Endothelial cell of umbilical vein (primary cell): ENCODE data around the gene ERBIN. TPM values are rescaled to one million over a fixed set of nuclear protein-coding genes. Genes with fewer than 3 reads are reported as not detected.

Experiments
- BruUV-seq: library from RNA; stranded (reverse); fragments of 400-500 nt; replicated peaks from 2 replicates; lab custom pipeline; 2021; lab: Mats Ljungman, UMichigan
- CTCF ChIA-PET: fragments of 300-600, 350-600 bp; sonication (Branson Sonifier 250); formaldehyde crosslinking; loops from one replicate; lab custom pipeline; 2021; ENCODE audit warnings: antibody characterized with exemption, inconsistent platforms; lab: Charles Lee
- POLR2A ChIA-PET: fragments of 300-600, 350-600 bp; sonication (Branson Sonifier 250); formaldehyde crosslinking; loops from one replicate; lab custom pipeline; 2021; ENCODE audit warnings: antibody characterized with exemption, inconsistent platforms; lab: Charles Lee
- DNase-seq: peaks from one replicate; pipeline ENCODE4 v3.0.0-alpha.2; 2011; ENCODE audit warnings: low read depth, low spot score
- FAIRE-seq: peaks from 2 replicates; lab custom pipeline; 2011; peaks lifted over from hg19 to GRCh38; lab: Jason Lieb, UNC
- H2AFZ ChIP-seq: 2 replicates; pipeline ENCODE4 v1.6.0; 2012; ENCODE audit warnings: low read depth, low read length, control low read depth, inconsistent platforms
- H3K27ac ChIP-seq: 2 replicates; pipeline ENCODE4 v1.5.1; 2011; ENCODE audit warnings: low read depth, mild to moderate bottlenecking, control low read depth, low read length, moderate library complexity; ENCODE audit not compliant: insufficient read depth
- H3K27me3 ChIP-seq, 2 experiments: 2 replicates each; pipeline versions ENCODE4 v1.6.0 to v1.6.1; 2011; ENCODE audit warnings: low read length in 2 of 2, mixed read lengths in 1 of 2; ENCODE audit not compliant: control insufficient read depth in 2 of 2, insufficient read depth in 2 of 2
- H3K36me3 ChIP-seq, 2 experiments: 2 replicates in 1 of 2; 3 replicates in 1 of 2; pipeline ENCODE4 v1.5.1; 2011; ENCODE audit warnings: low read length in 2 of 2, mild to moderate bottlenecking in 1 of 2, moderate library complexity in 1 of 2; ENCODE audit not compliant: control insufficient read depth in 2 of 2, insufficient read depth in 2 of 2; ENCODE audit errors: extremely low read depth in 1 of 2
- H3K4me1 ChIP-seq: 3 replicates; pipeline ENCODE4 v1.5.1; 2011; ENCODE audit warnings: mild to moderate bottlenecking, low read length; ENCODE audit not compliant: control insufficient read depth, insufficient read depth; ENCODE audit errors: extremely low read depth
- H3K4me2 ChIP-seq: 2 replicates; pipeline ENCODE4 v1.6.1; 2011; ENCODE audit warnings: low read length, control low read depth, mixed read lengths; ENCODE audit not compliant: insufficient read depth
- H3K4me3 ChIP-seq, 3 experiments: fragments of 200-600 bp in 1 of 3; sonication (generic), shearing (Covaris generic) in 1 of 3; replicated peaks in 1 of 3; 2 replicates each; pipeline ENCODE4 v1.5.1; 2011 to 2016; ENCODE audit warnings: control low read depth in 3 of 3, low read length in 3 of 3, mild to moderate bottlenecking in 2 of 3, inconsistent platforms in 1 of 3, low read depth in 1 of 3, moderate library complexity in 1 of 3; ENCODE audit not compliant: insufficient read depth in 1 of 3
- H3K79me2 ChIP-seq: 2 replicates; pipeline ENCODE4 v1.6.0; 2012; ENCODE audit warnings: low read length, inconsistent platforms; ENCODE audit not compliant: control insufficient read depth, insufficient read depth
- H3K9ac ChIP-seq: replicated peaks from 2 replicates; pipeline ENCODE3; 2011; ENCODE audit warnings: low read length, control low read depth; ENCODE audit not compliant: insufficient read depth; ENCODE audit errors: extremely low read depth
- H3K9me1 ChIP-seq: replicated peaks from 3 replicates; pipeline ENCODE4 v1.6.0; 2011; ENCODE audit warnings: mild to moderate bottlenecking, low read length; ENCODE audit not compliant: control insufficient read depth, insufficient read depth; ENCODE audit errors: extremely low read depth
- H3K9me3 ChIP-seq: replicated peaks from 2 replicates; pipeline ENCODE4 v1.5.1; 2012; ENCODE audit warnings: low read length, inconsistent platforms; ENCODE audit not compliant: control insufficient read depth, insufficient read depth
- H4K20me1 ChIP-seq: replicated peaks from 2 replicates; pipeline ENCODE3; 2011; ENCODE audit warnings: mild to moderate bottlenecking, low read length; ENCODE audit not compliant: control insufficient read depth, insufficient read depth; ENCODE audit errors: extremely low read depth
- EZH2 ChIP-seq: IDR thresholded peaks from 2 replicates; pipeline ENCODE4 v1.6.1; 2012; ENCODE audit warnings: borderline replicate concordance, low read depth, mild to moderate bottlenecking, moderate library complexity, low read length, inconsistent platforms; ENCODE audit not compliant: severe bottlenecking
- FOS ChIP-seq: IDR thresholded peaks from 2 replicates; pipeline ENCODE4 v1.6.1; 2011; ENCODE audit warnings: mild to moderate bottlenecking, low read length, moderate library complexity, borderline replicate concordance; ENCODE audit not compliant: insufficient read depth
- GATA2 ChIP-seq: IDR thresholded peaks from 2 replicates; pipeline ENCODE4 v1.7.0; 2011; ENCODE audit warnings: low read depth, mild to moderate bottlenecking, moderate library complexity, mixed read lengths, low read length; ENCODE audit not compliant: insufficient read length, insufficient read depth
- JUN ChIP-seq: IDR thresholded peaks from 2 replicates; pipeline ENCODE4 v1.6.1; 2011; ENCODE audit warnings: borderline replicate concordance, low read depth; ENCODE audit not compliant: insufficient read length, insufficient read depth
- MYC ChIP-seq: IDR thresholded peaks from one replicate; pipeline ENCODE4 v1.6.1; 2011; ENCODE audit warnings: mild to moderate bottlenecking, low read depth, low read length
- POLR2A ChIP-seq: IDR thresholded peaks from 2 replicates; pipeline ENCODE4 v1.6.1; 2012; ENCODE audit warnings: low read depth, mild to moderate bottlenecking, control low read depth, low read length
- POLR2AphosphoS5 ChIP-seq: IDR thresholded peaks from 2 replicates; pipeline ENCODE4 v1.6.1; 2012; ENCODE audit warnings: low read depth, mild to moderate bottlenecking, control low read depth, low read length, moderate library complexity; ENCODE audit not compliant: insufficient read depth
- dilution Hi-C: fragments of 300-500 bp; cut with MboI; formaldehyde crosslinking; loops from one replicate; pipeline ENCODE4 v1.15.0; 2019; ENCODE audit warnings: low sequenced_read_pairs; ENCODE audit not compliant: extremely low pct_ligation_motif_present
- intact Hi-C: fragments of 100-400 bp; cut with micrococcal nuclease; formaldehyde crosslinking; loops from one replicate; pipeline ENCODE4 v1.10.0; 2022
- polyA plus RNA-seq, 4 experiments: library from polyadenylated mRNA; depleted of rRNA in 3 of 4; stranded (reverse) in 3 of 4; unstranded in 1 of 4; fragments of >200 nt; gene quantifications; 2 replicates each; pipeline versions ENCODE4 v1.2.1 to v1.2.3, GENCODE V29; 2011 to 2012; ENCODE audit warnings: missing spikeins in 1 of 4
- total RNA-seq: library from RNA; stranded (reverse); gene quantifications from 2 replicates; pipeline ENCODE4 v1.2.3, GENCODE V29; 2021
- TF ChIP-seq, protein P1 (sequence below), 2 donors: IDR thresholded peaks; 1 replicate in 1 of 2; 2 replicates in 1 of 2; pipeline ENCODE4 v1.5.1; 2011; ENCODE audit warnings: low read length in 2 of 2, mild to moderate bottlenecking in 2 of 2, moderate library complexity in 2 of 2, control low read depth in 1 of 2, inconsistent platforms in 1 of 2, low read depth in 1 of 2; ENCODE audit not compliant: insufficient read depth in 1 of 2; ENCODE audit errors: extremely low read depth in 1 of 2
- TF ChIP-seq, protein P2 (sequence below): IDR thresholded peaks from 2 replicates; pipeline ENCODE4 v1.6.1; 2011; ENCODE audit not compliant: insufficient read depth, insufficient read length

The ERBIN gene
- total and polyA plus RNA-seq, 2 donors (not counting 3 experiments of a cell fraction or from before 2014, with no cell fraction given), result 8.1 to 55.6 TPM

- Histone ChIP-seq H3K4me1 (no peaks in the 10 kb centered on the region), H3K79me2 (no peaks in the 10 kb centered on the region), H3K27me3 (no peaks in the 10 kb centered on the region), H3K9me1 (no peaks in the 10 kb centered on the region), H3K4me2 (no peak overlapping the region), H4K20me1 (no peaks in the 10 kb centered on the region), H3K4me3 (no peak overlapping the region), H2AFZ (no peak overlapping the region), H3K36me3 (no peaks in the 10 kb centered on the region), H3K27ac (no peak overlapping the region), H3K9ac (no peak overlapping the region), H3K9me3 (no peaks in the 10 kb centered on the region)
- no peak for FAIRE-seq
- no TSS peak for BruUV-seq
- ChIA-PET CTCF (interaction anchor here (1.0 kb wide), 1 partner anchor 97 kb away, joined by 3 read pairs; no protein-coding TSS in a partner anchor), POLR2A (no interaction called here)
- intact Hi-C loops, result no loop called here
- TF ChIP-seq, protein P1, sequence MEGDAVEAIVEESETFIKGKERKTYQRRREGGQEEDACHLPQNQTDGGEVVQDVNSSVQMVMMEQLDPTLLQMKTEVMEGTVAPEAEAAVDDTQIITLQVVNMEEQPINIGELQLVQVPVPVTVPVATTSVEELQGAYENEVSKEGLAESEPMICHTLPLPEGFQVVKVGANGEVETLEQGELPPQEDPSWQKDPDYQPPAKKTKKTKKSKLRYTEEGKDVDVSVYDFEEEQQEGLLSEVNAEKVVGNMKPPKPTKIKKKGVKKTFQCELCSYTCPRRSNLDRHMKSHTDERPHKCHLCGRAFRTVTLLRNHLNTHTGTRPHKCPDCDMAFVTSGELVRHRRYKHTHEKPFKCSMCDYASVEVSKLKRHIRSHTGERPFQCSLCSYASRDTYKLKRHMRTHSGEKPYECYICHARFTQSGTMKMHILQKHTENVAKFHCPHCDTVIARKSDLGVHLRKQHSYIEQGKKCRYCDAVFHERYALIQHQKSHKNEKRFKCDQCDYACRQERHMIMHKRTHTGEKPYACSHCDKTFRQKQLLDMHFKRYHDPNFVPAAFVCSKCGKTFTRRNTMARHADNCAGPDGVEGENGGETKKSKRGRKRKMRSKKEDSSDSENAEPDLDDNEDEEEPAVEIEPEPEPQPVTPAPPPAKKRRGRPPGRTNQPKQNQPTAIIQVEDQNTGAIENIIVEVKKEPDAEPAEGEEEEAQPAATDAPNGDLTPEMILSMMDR (IDR thresholded peaks at IDR 0.05; ENCODE audit: extremely low read depth in 1 of 2, insufficient read depth in 1 of 2, low read depth in 1 of 2, low read length in 2 of 2), result no peak
- no peak for TF ChIP-seq FOS
- DNase-seq, result no peak
- dilution Hi-C loops, result no loop called here
Observed at GRCh38 chr5:65907135-65907534, 19.2 kb upstream of the ERBIN start.

DNA sequence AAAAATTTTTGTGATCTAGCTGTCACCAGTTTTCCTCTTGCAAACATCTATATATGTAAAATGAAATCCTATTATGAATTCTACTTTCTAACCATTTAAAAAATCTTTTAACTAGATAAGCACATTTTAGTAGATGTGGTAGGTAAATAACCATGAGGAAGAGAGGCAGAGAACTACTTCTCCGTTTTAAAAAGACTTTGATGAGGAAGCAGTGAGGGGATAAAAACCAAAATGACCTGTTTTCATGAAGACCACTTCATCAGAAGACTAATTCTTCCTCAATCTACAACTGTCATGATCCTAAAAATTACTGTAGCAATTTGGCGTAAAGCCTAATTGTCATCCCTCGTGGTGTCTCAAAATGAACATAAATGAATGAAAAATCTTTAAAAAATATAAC is 15.7 kb upstream of the ERBIN start:
- no TSS peak for BruUV-seq
- DNase-seq (no peak), FAIRE-seq (no peak)
- Histone ChIP-seq H3K27ac (no peak overlapping the region), H3K4me1 (no peaks in the 10 kb centered on the region), H3K9me3 (no peaks in the 10 kb centered on the region), H3K36me3 (no peaks in the 10 kb centered on the region), H3K9ac (no peak overlapping the region), H2AFZ (no peak overlapping the region), H3K79me2 (no peaks in the 10 kb centered on the region), H3K27me3 (no peaks in the 10 kb centered on the region), H3K4me3 (no peak overlapping the region), H3K9me1 (no peaks in the 10 kb centered on the region), H4K20me1 (no peaks in the 10 kb centered on the region), H3K4me2 (no peak overlapping the region)
- intact Hi-C loops, result no loop called here
- dilution Hi-C loops, result no loop called here
- CTCF ChIA-PET, result no interaction called here
- POLR2A ChIA-PET, result no interaction called here
- TF ChIP-seq POLR2A (no peak), JUN (no peak), GATA2 (no peak), MYC (no peak), EZH2 (no peak), POLR2AphosphoS5 (no peak), FOS (no peak)
- TF ChIP-seq, protein P1 (IDR thresholded peaks at IDR 0.05; ENCODE audit: extremely low read depth in 1 of 2, insufficient read depth in 1 of 2, low read depth in 1 of 2, low read length in 2 of 2), result no peak
- TF ChIP-seq, protein P2, sequence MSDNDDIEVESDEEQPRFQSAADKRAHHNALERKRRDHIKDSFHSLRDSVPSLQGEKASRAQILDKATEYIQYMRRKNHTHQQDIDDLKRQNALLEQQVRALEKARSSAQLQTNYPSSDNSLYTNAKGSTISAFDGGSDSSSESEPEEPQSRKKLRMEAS, result no peak
